Measurements from ENCODE around the gene CHTOP.

GRCh38 chr1:153661111-153661708 is 27.3 kb downstream of the CHTOP start:
- TF ChIP-seq CTCF (IDR thresholded peaks at IDR 0.05): no peak
- no peak for TF ChIP-seq POLR2A (IDR thresholded peaks at IDR 0.05)

Measured in heart left ventricle (tissue), 13 donors.